ENCODE data around the gene ADAMTS12.

Gene ADAMTS12

DNA sequence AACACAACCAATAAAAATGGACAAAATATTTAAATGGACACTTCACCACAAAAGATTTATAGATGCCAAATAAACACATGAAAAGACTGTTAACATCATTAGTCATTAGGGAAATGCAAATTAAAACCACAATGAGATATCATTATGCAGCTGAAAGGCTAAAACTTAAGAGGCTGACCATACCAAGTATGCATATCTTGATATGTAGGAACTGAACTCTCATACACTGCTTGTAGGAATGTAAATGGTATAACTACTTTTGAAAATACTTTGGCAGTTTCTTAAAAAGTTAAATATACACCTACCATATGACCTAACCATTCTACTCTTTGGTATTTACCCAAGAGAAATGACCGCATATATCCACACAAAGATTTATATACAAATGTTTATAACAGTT, 13.6 kb upstream of the ADAMTS12 start:
- DNase-seq (ENCODE audit: low read depth), result no peak

GRCh38 chr5:33903118-33903517, 11.3 kb upstream of the ADAMTS12 start:
- TF ChIP-seq, protein P1, sequence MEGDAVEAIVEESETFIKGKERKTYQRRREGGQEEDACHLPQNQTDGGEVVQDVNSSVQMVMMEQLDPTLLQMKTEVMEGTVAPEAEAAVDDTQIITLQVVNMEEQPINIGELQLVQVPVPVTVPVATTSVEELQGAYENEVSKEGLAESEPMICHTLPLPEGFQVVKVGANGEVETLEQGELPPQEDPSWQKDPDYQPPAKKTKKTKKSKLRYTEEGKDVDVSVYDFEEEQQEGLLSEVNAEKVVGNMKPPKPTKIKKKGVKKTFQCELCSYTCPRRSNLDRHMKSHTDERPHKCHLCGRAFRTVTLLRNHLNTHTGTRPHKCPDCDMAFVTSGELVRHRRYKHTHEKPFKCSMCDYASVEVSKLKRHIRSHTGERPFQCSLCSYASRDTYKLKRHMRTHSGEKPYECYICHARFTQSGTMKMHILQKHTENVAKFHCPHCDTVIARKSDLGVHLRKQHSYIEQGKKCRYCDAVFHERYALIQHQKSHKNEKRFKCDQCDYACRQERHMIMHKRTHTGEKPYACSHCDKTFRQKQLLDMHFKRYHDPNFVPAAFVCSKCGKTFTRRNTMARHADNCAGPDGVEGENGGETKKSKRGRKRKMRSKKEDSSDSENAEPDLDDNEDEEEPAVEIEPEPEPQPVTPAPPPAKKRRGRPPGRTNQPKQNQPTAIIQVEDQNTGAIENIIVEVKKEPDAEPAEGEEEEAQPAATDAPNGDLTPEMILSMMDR (conservative IDR thresholded peaks at IDR 0.05; ENCODE audit: control insufficient read depth, insufficient read depth, low read depth, low read length), result no peak
- H3K4me3 ChIP-seq (ENCODE audit: control insufficient read depth, low read depth, low read length), result no peak overlapping the region
- no peak for DNase-seq (ENCODE audit: low read depth)

More for the DNA sequence above, 13.6 kb upstream of the ADAMTS12 start:
- H3K4me3 ChIP-seq (ENCODE audit: control insufficient read depth, low read depth, low read length), result no peak overlapping the region
- TF ChIP-seq, protein P1 (conservative IDR thresholded peaks at IDR 0.05; ENCODE audit: control insufficient read depth, insufficient read depth, low read depth, low read length), result no peak

DNA sequence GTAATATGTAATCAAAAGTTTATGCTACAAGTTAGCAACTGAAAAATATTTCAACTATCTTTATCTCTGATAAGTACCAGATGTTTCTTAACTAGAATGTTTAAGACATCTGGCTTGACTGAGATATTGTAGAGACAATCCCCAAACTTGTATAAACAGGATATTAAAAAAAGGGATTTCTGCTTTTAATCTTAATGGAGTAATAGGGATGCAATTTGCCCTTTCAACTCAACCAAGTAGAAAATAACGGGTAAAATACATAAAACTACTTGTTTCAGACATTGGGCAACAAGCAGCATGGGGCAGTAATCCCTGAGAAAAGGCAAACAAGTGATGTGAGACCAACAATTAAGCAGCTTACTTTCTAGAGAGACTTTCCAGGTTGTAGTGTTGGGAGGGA, 9.4 kb upstream of the ADAMTS12 start:
- H3K4me3 ChIP-seq (ENCODE audit: control insufficient read depth, low read depth, low read length), result no peak overlapping the region
- peak; percentile 35 for DNase-seq (ENCODE audit: low read depth)
- TF ChIP-seq, protein P1 (conservative IDR thresholded peaks at IDR 0.05; ENCODE audit: control insufficient read depth, insufficient read depth, low read depth, low read length), result no peak

GRCh38 chr5:33894566-33894965, 2.8 kb upstream of the ADAMTS12 start:
- no peak for DNase-seq (ENCODE audit: low read depth)
- H3K4me3 ChIP-seq (ENCODE audit: control insufficient read depth, low read depth, low read length), result no peak overlapping the region
- TF ChIP-seq, protein P1 (conservative IDR thresholded peaks at IDR 0.05; ENCODE audit: control insufficient read depth, insufficient read depth, low read depth, low read length), result no peak

DNA sequence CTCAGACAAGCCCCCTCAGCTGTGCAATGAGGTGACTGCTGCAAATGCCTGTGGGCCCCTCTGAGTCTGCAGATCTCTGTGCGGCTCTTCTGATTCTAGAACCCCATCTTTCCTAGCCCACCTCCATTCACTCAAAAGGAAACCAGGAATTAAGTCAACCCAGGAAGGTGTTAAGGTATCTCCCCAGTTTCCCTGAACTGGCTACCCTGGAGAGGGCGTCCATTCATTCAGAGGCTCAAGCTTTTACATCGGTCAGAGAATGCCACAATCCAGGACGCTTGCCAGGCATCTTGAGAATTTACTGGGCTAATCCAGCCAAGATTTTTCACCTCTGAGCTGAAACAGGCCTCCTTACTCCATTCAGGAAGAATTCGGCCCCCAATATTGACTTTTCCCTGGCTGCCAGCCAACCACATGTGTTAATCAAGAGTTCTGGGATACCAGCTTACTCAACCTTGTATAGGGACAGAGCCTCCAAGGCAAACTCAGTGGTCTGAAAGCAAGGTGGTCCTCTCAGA, 889 bp upstream of the ADAMTS12 start:
- H3K4me3 ChIP-seq (ENCODE audit: control insufficient read depth, low read depth, low read length), result peak overlapping the region; percentile 40
- peak; percentile 97 for DNase-seq (ENCODE audit: low read depth)

GRCh38 chr5:33891446-33891787, 373 bp downstream of the ADAMTS12 start:
- DNase-seq (ENCODE audit: low read depth), result no peak
- TF ChIP-seq, protein P1 (conservative IDR thresholded peaks at IDR 0.05; ENCODE audit: control insufficient read depth, insufficient read depth, low read depth, low read length), result no peak
- peak overlapping the region; percentile 78 for H3K4me3 ChIP-seq (ENCODE audit: control insufficient read depth, low read depth, low read length)

More for the DNA sequence above, 889 bp upstream of the ADAMTS12 start:
- TF ChIP-seq, protein P1 (conservative IDR thresholded peaks at IDR 0.05; ENCODE audit: control insufficient read depth, insufficient read depth, low read depth, low read length), result no peak

Measured in fibroblast of mammary gland (primary cell).